WERI-Rb-1 (cell line): ENCODE data around the gene CELF2.
"Not testable (repeated sequence)": the region's sequence is repeated elsewhere in the genome, so short reads cannot be mapped to it uniquely, and the experiment has no call there.

ENCODE experiments used
- DNase-seq: peaks from one replicate; pipeline ENCODE4 v3.0.0-alpha.2; 2020
- H3K27ac ChIP-seq: fragments of 250-450 bp; sonication (Bioruptor Pico); 2 replicates; pipeline ENCODE4 v1.5.1; 2020; ENCODE audit warnings: mild to moderate bottlenecking, moderate library complexity
- H3K27me3 ChIP-seq: fragments of 250-450 bp; sonication (Bioruptor Pico); 2 replicates; pipeline ENCODE4 v1.5.1; 2021; ENCODE audit warnings: mild to moderate bottlenecking, low read depth, moderate library complexity; ENCODE audit not compliant: insufficient read depth, severe bottlenecking
- H3K36me3 ChIP-seq: fragments of 250-450 bp; sonication (Bioruptor Pico); 2 replicates; pipeline ENCODE4 v1.5.1; 2020; ENCODE audit warnings: mild to moderate bottlenecking, moderate library complexity
- H3K4me3 ChIP-seq: 2 replicates; pipeline ENCODE4 v1.5.1; 2011; ENCODE audit warnings: low read depth, mild to moderate bottlenecking, control low read depth, low read length
- H3K9me3 ChIP-seq: fragments of 250-450 bp; sonication (Bioruptor Pico); 2 replicates; pipeline ENCODE4 v1.5.1; 2021; ENCODE audit warnings: mild to moderate bottlenecking, moderate library complexity; ENCODE audit not compliant: severe bottlenecking
- CTCF ChIP-seq: IDR thresholded peaks from 2 replicates; pipeline ENCODE4 v1.5.1; 2011; ENCODE audit warnings: low read depth, mild to moderate bottlenecking, control low read depth, inconsistent platforms, low read length

CELF2 gene

GRCh38 chr10:11183015-11183414 is 165.3 kb downstream of the CELF2 start:
- Histone ChIP-seq H3K27me3 (no peaks in the 10 kb centered on the region), H3K4me3 (no peak overlapping the region), H3K36me3 (no peaks in the 10 kb centered on the region), H3K27ac (no peak overlapping the region), H3K9me3 (no peaks in the 10 kb centered on the region)
- no peak for TF ChIP-seq CTCF
- no peak for DNase-seq

GRCh38 chr10:11184093-11184492 is 166.4 kb downstream of the CELF2 start:
- Histone ChIP-seq H3K9me3 (no peaks in the 10 kb centered on the region), H3K27ac (no peak overlapping the region), H3K36me3 (no peaks in the 10 kb centered on the region)

GRCh38 chr10:11185128-11185665 is 167.5 kb downstream of the CELF2 start:
- H3K36me3 ChIP-seq, DNase-seq, H3K27ac ChIP-seq, H3K9me3 ChIP-seq, H3K4me3 ChIP-seq, H3K27me3 ChIP-seq: not testable (repeated sequence)

More at GRCh38 chr10:11184093-11184492, 166.4 kb downstream of the CELF2 start:
- DNase-seq, result no peak
- H3K27me3 ChIP-seq, result no peaks in the 10 kb centered on the region
- no peak overlapping the region for H3K4me3 ChIP-seq
- no peak for TF ChIP-seq CTCF

GRCh38 chr10:11186374-11186773 is 168.7 kb downstream of the CELF2 start:
- Histone ChIP-seq H3K27me3 (no peaks in the 10 kb centered on the region), H3K4me3 (no peak overlapping the region), H3K27ac (no peak overlapping the region), H3K9me3 (no peaks in the 10 kb centered on the region), H3K36me3 (no peaks in the 10 kb centered on the region)
- TF ChIP-seq CTCF, result no peak
- DNase-seq, result no peak

GRCh38 chr10:11189582-11190376 is 172.1 kb downstream of the CELF2 start:
- Histone ChIP-seq H3K4me3 (no peak overlapping the region), H3K36me3 (no peaks in the 10 kb centered on the region), H3K9me3 (no peaks in the 10 kb centered on the region), H3K27me3 (no peaks in the 10 kb centered on the region), H3K27ac (no peak overlapping the region)
- TF ChIP-seq CTCF, result no peak
- DNase-seq, result no peak

GRCh38 chr10:11191190-11191589 is 173.5 kb downstream of the CELF2 start:
- Histone ChIP-seq H3K27ac (no peak overlapping the region), H3K27me3 (no peaks in the 10 kb centered on the region), H3K4me3 (no peak overlapping the region), H3K36me3 (no peaks in the 10 kb centered on the region), H3K9me3 (no peaks in the 10 kb centered on the region)
- no peak for DNase-seq
- TF ChIP-seq CTCF, result no peak
